ENCODE measurements around the gene ATP6V0C.

DNA sequence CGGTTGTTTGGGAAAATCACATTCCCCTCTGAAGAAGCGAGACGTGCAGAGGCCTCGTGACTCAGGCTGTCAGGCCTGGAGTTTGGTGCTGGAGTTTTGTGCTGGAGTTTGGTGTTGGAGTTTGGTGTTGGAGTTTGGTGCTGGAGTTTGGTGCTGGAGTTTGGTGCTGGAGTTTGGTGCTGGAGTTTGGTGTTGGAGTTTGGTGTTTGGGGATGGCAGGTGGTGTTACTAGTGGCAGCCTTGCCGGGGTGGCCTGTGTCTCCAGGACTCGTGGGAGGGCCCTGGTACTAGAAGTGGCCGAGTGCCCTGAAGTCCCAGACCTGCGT, 26.3 kb upstream of the ATP6V0C start:
- TF ChIP-seq, protein P1, sequence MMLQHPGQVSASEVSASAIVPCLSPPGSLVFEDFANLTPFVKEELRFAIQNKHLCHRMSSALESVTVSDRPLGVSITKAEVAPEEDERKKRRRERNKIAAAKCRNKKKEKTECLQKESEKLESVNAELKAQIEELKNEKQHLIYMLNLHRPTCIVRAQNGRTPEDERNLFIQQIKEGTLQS (IDR thresholded peaks at IDR 0.05) = no peak
- TF ChIP-seq, protein P2, sequence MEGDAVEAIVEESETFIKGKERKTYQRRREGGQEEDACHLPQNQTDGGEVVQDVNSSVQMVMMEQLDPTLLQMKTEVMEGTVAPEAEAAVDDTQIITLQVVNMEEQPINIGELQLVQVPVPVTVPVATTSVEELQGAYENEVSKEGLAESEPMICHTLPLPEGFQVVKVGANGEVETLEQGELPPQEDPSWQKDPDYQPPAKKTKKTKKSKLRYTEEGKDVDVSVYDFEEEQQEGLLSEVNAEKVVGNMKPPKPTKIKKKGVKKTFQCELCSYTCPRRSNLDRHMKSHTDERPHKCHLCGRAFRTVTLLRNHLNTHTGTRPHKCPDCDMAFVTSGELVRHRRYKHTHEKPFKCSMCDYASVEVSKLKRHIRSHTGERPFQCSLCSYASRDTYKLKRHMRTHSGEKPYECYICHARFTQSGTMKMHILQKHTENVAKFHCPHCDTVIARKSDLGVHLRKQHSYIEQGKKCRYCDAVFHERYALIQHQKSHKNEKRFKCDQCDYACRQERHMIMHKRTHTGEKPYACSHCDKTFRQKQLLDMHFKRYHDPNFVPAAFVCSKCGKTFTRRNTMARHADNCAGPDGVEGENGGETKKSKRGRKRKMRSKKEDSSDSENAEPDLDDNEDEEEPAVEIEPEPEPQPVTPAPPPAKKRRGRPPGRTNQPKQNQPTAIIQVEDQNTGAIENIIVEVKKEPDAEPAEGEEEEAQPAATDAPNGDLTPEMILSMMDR (IDR thresholded peaks at IDR 0.05; ENCODE audit: low read depth, low read length, missing input control) = no peak
- no peak for TF ChIP-seq FOXA2 (IDR thresholded peaks at IDR 0.05)
- no peak for TF ChIP-seq RAD21 (IDR thresholded peaks at IDR 0.05)
- no peak for TF ChIP-seq NR2F2 (IDR thresholded peaks at IDR 0.05)
- TF ChIP-seq, protein P3, sequence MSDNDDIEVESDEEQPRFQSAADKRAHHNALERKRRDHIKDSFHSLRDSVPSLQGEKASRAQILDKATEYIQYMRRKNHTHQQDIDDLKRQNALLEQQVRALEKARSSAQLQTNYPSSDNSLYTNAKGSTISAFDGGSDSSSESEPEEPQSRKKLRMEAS (IDR thresholded peaks at IDR 0.05) = no peak
- no peak for TF ChIP-seq EGR1 (IDR thresholded peaks at IDR 0.05; ENCODE audit: low read depth in 2 of 2)
- TF ChIP-seq, protein P4, sequence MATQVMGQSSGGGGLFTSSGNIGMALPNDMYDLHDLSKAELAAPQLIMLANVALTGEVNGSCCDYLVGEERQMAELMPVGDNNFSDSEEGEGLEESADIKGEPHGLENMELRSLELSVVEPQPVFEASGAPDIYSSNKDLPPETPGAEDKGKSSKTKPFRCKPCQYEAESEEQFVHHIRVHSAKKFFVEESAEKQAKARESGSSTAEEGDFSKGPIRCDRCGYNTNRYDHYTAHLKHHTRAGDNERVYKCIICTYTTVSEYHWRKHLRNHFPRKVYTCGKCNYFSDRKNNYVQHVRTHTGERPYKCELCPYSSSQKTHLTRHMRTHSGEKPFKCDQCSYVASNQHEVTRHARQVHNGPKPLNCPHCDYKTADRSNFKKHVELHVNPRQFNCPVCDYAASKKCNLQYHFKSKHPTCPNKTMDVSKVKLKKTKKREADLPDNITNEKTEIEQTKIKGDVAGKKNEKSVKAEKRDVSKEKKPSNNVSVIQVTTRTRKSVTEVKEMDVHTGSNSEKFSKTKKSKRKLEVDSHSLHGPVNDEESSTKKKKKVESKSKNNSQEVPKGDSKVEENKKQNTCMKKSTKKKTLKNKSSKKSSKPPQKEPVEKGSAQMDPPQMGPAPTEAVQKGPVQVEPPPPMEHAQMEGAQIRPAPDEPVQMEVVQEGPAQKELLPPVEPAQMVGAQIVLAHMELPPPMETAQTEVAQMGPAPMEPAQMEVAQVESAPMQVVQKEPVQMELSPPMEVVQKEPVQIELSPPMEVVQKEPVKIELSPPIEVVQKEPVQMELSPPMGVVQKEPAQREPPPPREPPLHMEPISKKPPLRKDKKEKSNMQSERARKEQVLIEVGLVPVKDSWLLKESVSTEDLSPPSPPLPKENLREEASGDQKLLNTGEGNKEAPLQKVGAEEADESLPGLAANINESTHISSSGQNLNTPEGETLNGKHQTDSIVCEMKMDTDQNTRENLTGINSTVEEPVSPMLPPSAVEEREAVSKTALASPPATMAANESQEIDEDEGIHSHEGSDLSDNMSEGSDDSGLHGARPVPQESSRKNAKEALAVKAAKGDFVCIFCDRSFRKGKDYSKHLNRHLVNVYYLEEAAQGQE (IDR thresholded peaks at IDR 0.05) = no peak
- TF ChIP-seq YY1 (IDR thresholded peaks at IDR 0.05) = no peak
- no peak for TF ChIP-seq SP1 (IDR thresholded peaks at IDR 0.05)
- no peak for TF ChIP-seq HNF4G (IDR thresholded peaks at IDR 0.05)
- no peak for TF ChIP-seq TAF1 (conservative IDR thresholded peaks at IDR 0.05)
- no peak for TF ChIP-seq JUND (IDR thresholded peaks at IDR 0.05)
- no peak for TF ChIP-seq GABPA (IDR thresholded peaks at IDR 0.05 in 1 of 2, conservative IDR thresholded peaks at IDR 0.05 in 1 of 2)

Data from liver (tissue), 3 donors.